H1 (cell line): ENCODE measurements around the gene SNX27. TPM values are rescaled to one million over a fixed set of nuclear protein-coding genes. Genes with fewer than 3 reads are reported as not detected.
"Not testable (repeated sequence)": the region's sequence is repeated elsewhere in the genome, so short reads cannot be mapped to it uniquely, and the experiment has no call there.

ENCODE experiments used
- CTCF ChIA-PET: fragments of 300-600 bp; sonication (Branson Sonifier 250); formaldehyde crosslinking; loops from one replicate; lab custom pipeline; 2021; ENCODE audit not compliant: partially characterized antibody; lab: Charles Lee
- POLR2A ChIA-PET: fragments of 300-600 bp; sonication (Branson Sonifier 250); formaldehyde crosslinking; loops from one replicate; lab custom pipeline; 2021; ENCODE audit warnings: inconsistent platforms; ENCODE audit not compliant: partially characterized antibody; lab: Charles Lee
- DNase-seq, 2 experiments: peaks; one replicate each; pipeline versions ENCODE4 v3.0.0 to v3.0.0-alpha.2; 2010 to 2022; ENCODE audit warnings: low spot score in 2 of 2, low read depth in 1 of 2, mixed read lengths in 1 of 2
- FAIRE-seq: peaks from 2 replicates; lab custom pipeline; 2011; peaks lifted over from hg19 to GRCh38; lab: Jason Lieb, UNC
- H2AFZ ChIP-seq: 2 replicates; pipeline ENCODE4 v1.8.1; 2012; ENCODE audit warnings: low read length, inconsistent platforms
- H2AK5ac ChIP-seq: 2 replicates; pipeline ENCODE4 v1.6.1; 2013; ENCODE audit warnings: low read depth, low read length
- H2BK120ac ChIP-seq: replicated peaks from 2 replicates; pipeline ENCODE3; 2013; ENCODE audit warnings: low read depth, low read length, inconsistent platforms
- H2BK12ac ChIP-seq: 2 replicates; pipeline ENCODE4 v1.6.1; 2013; ENCODE audit warnings: low read depth, low read length
- H2BK15ac ChIP-seq: 2 replicates; pipeline ENCODE4 v1.6.1; 2013; ENCODE audit warnings: low read length
- H2BK20ac ChIP-seq: 2 replicates; pipeline ENCODE4 v1.6.1; 2013; ENCODE audit warnings: low read length
- H2BK5ac ChIP-seq: 2 replicates; pipeline ENCODE4 v1.6.1; 2013; ENCODE audit warnings: low read depth, low read length
- H3K14ac ChIP-seq: 2 replicates; pipeline ENCODE4 v1.6.1; 2013; ENCODE audit warnings: inconsistent platforms; ENCODE audit not compliant: insufficient read length
- H3K18ac ChIP-seq: 2 replicates; pipeline ENCODE4 v1.6.1; 2013; ENCODE audit warnings: low read length; ENCODE audit errors: extremely low read depth
- H3K23ac ChIP-seq: 2 replicates; pipeline ENCODE4 v1.6.1; 2013; ENCODE audit warnings: inconsistent platforms; ENCODE audit not compliant: insufficient read length
- H3K23me2 ChIP-seq: 2 replicates; pipeline ENCODE4 v1.6.1; 2013; ENCODE audit warnings: low read depth, low read length
- H3K27ac ChIP-seq: 2 replicates; pipeline ENCODE4 v1.6.1; 2011; ENCODE audit warnings: low read depth, low read length, inconsistent platforms
- H3K27me3 ChIP-seq, 4 experiments: replicated peaks in 1 of 4; 1 replicate in 1 of 4; 2 replicates in 3 of 4; pipeline versions ENCODE4 v1.6.1 to v1.8.1; 2011 to 2013; ENCODE audit warnings: low read length in 3 of 4, mild to moderate bottlenecking in 3 of 4, inconsistent platforms in 2 of 4, mixed read lengths in 2 of 4, moderate library complexity in 1 of 4; ENCODE audit not compliant: control insufficient read depth in 3 of 4, insufficient read depth in 3 of 4; ENCODE audit errors: extremely low read depth in 1 of 4
- H3K36me3 ChIP-seq, 4 experiments: 2 replicates each; pipeline versions ENCODE4 v1.6.1 to v1.8.1; 2011 to 2013; ENCODE audit warnings: mild to moderate bottlenecking in 4 of 4, low read length in 3 of 4, moderate library complexity in 2 of 4, control low read depth in 1 of 4, inconsistent platforms in 1 of 4; ENCODE audit not compliant: insufficient read depth in 4 of 4, control insufficient read depth in 2 of 4
- H3K4ac ChIP-seq: replicated peaks from 2 replicates; pipeline ENCODE3; 2013; ENCODE audit warnings: low read length, low read depth, mixed read lengths, inconsistent platforms; ENCODE audit not compliant: insufficient read length
- H3K4me1 ChIP-seq, 4 experiments: replicated peaks in 1 of 4; 1 replicate in 1 of 4; 2 replicates in 3 of 4; pipeline versions ENCODE4 v1.6.1 to v1.8.1; 2011 to 2013; ENCODE audit warnings: low read length in 3 of 4, inconsistent platforms in 2 of 4, mixed read lengths in 1 of 4; ENCODE audit not compliant: insufficient read depth in 4 of 4, control insufficient read depth in 3 of 4
- H3K4me2 ChIP-seq, 2 experiments: 2 replicates each; pipeline versions ENCODE4 v1.6.1 to v1.8.1; 2011 to 2013; ENCODE audit warnings: low read depth in 2 of 2, low read length in 2 of 2, control low read depth in 1 of 2, inconsistent platforms in 1 of 2, mild to moderate bottlenecking in 1 of 2; ENCODE audit not compliant: insufficient read depth in 1 of 2
- H3K4me3 ChIP-seq, 4 experiments: fragments of 200-600, 300-600 bp in 1 of 4; sonication (generic), shearing (Covaris generic), sonication (Bioruptor Twin) in 1 of 4; 2 replicates each; pipeline versions ENCODE4 v1.5.1 to v1.8.1; 2011 to 2016; ENCODE audit warnings: low read length in 4 of 4, low read depth in 3 of 4, control low read depth in 2 of 4, inconsistent platforms in 2 of 4, mild to moderate bottlenecking in 2 of 4, mixed read lengths in 1 of 4, moderate library complexity in 1 of 4; ENCODE audit not compliant: insufficient read depth in 2 of 4; ENCODE audit errors: extremely low read depth in 1 of 4
- H3K56ac ChIP-seq: replicated peaks from 2 replicates; pipeline ENCODE3; 2013; ENCODE audit warnings: low read depth, mild to moderate bottlenecking, mixed read lengths, low read length, inconsistent platforms; ENCODE audit not compliant: insufficient read length
- H3K79me1 ChIP-seq: 2 replicates; pipeline ENCODE4 v1.6.1; 2013; ENCODE audit warnings: low read depth, low read length, control low read depth
- H3K79me2 ChIP-seq, 2 experiments: 2 replicates each; pipeline versions ENCODE4 v1.6.1 to v1.8.1; 2012 to 2013; ENCODE audit warnings: low read length in 2 of 2, mild to moderate bottlenecking in 2 of 2, inconsistent platforms in 1 of 2; ENCODE audit not compliant: insufficient read depth in 2 of 2, control insufficient read depth in 1 of 2
- H3K9ac ChIP-seq, 4 experiments: replicated peaks in 1 of 4; 1 replicate in 1 of 4; 2 replicates in 3 of 4; pipeline versions ENCODE4 v1.6.1 to v1.8.1; 2011 to 2013; ENCODE audit warnings: low read depth in 3 of 4, low read length in 3 of 4, control low read depth in 2 of 4, mild to moderate bottlenecking in 2 of 4, moderate library complexity in 2 of 4, inconsistent platforms in 1 of 4; ENCODE audit errors: extremely low read depth in 1 of 4
- H3K9me3 ChIP-seq, 2 experiments: 2 replicates each; pipeline versions ENCODE4 v1.6.1 to v1.8.1; 2012 to 2013; ENCODE audit warnings: mild to moderate bottlenecking in 2 of 2, moderate library complexity in 2 of 2, control low read depth in 1 of 2, inconsistent platforms in 1 of 2, low read depth in 1 of 2, low read length in 1 of 2, mixed read lengths in 1 of 2; ENCODE audit not compliant: insufficient read depth in 2 of 2
- H4K20me1 ChIP-seq, 2 experiments: replicated peaks in 1 of 2; 2 replicates each; pipeline versions ENCODE3 to v1.8.1; 2011 to 2013; ENCODE audit warnings: inconsistent platforms in 2 of 2, low read length in 2 of 2, mild to moderate bottlenecking in 1 of 2; ENCODE audit not compliant: insufficient read depth in 2 of 2, control insufficient read depth in 1 of 2
- H4K5ac ChIP-seq: 2 replicates; pipeline ENCODE4 v1.6.1; 2013; ENCODE audit warnings: low read length, low read depth, mixed read lengths, inconsistent platforms; ENCODE audit not compliant: insufficient read length
- H4K8ac ChIP-seq: 2 replicates; pipeline ENCODE4 v1.8.0; 2013; ENCODE audit warnings: mild to moderate bottlenecking, moderate library complexity, low read length, inconsistent platforms; ENCODE audit not compliant: insufficient read depth; ENCODE audit errors: extremely low read depth
- H4K91ac ChIP-seq: replicated peaks from 2 replicates; pipeline ENCODE3; 2013; ENCODE audit warnings: low read length, mixed read lengths, inconsistent platforms; ENCODE audit not compliant: insufficient read length
- BRCA1 ChIP-seq: IDR thresholded peaks from 2 replicates; pipeline ENCODE4 v1.6.1; 2012; ENCODE audit warnings: low read depth, low read length, improper control_type of control experiment
- HDAC6 ChIP-seq: IDR thresholded peaks from one replicate; pipeline ENCODE4 v1.7.1; 2012; ENCODE audit warnings: low read depth, mild to moderate bottlenecking, inconsistent platforms, low read length, moderate library complexity
- MAX ChIP-seq: IDR thresholded peaks from 2 replicates; pipeline ENCODE4 v1.6.1; 2012; ENCODE audit warnings: inconsistent platforms
- SAP30 ChIP-seq: fragments of 300-600 bp; sonication (generic); IDR thresholded peaks from 2 replicates; pipeline ENCODE4 v1.7.1; 2012; ENCODE audit warnings: low read length, moderate library complexity, mild to moderate bottlenecking, inconsistent platforms; ENCODE audit not compliant: insufficient read depth, insufficient replicate concordance
- WGBS, 2 experiments: shearing (Covaris generic) in 1 of 2; methylation state at CpG; one replicate each; pipeline versions ENCODE4 v1.1.6 to v1.1.7; 2013 to 2015; ENCODE audit warnings: low lambda C conversion rate in 2 of 2, mixed read lengths in 2 of 2, inconsistent platforms in 1 of 2, low coverage in 1 of 2, missing lambda C conversion rate in 1 of 2; ENCODE audit not compliant: insufficient replicate concordance in 2 of 2, insufficient coverage in 1 of 2, insufficient read length in 1 of 2; ENCODE audit errors: extremely low coverage in 1 of 2, missing lambda C conversion rate in 1 of 2; 5-methylcytosine and 5-hydroxymethylcytosine counted together
- polyA plus RNA-seq, 7 experiments: library from polyadenylated mRNA; depleted of rRNA in 3 of 7; stranded (reverse) in 5 of 7; unstranded in 2 of 7; fragments of >200 nt in 5 of 7; fragments of 200-250 nt in 2 of 7; gene quantifications; 1 replicate in 5 of 7; 2 replicates in 1 of 7; 4 replicates in 1 of 7; pipeline versions ENCODE4 v1.2.1 to v1.2.3, GENCODE V29; 2011 to 2013; ENCODE audit warnings: missing spikeins in 2 of 7, mixed read lengths in 2 of 7
- total RNA-seq: library from RNA; stranded (reverse); fragmentation: NEBNext Ultra II Directional; extraction: Animal tissue kit (Norgen Biotek cat#: 25700); gene quantifications from 2 replicates; pipeline ENCODE4 v1.2.1, GENCODE V29; 2021

SNX27 gene
- total and polyA plus RNA-seq, 2 of the 8 experiments (the other 6 are each of a cell fraction or from before 2014, with no cell fraction given), result 23.4 to 65.4 TPM

- TF ChIP-seq MAX, result no peak
- TF ChIP-seq BRCA1, result no peak
- TF ChIP-seq HDAC6, result no peak
- no peak for TF ChIP-seq SAP30
These were observed 29.4 kb downstream of the SNX27 start (continued) for GRCh38 chr1:151641229-151641628.

- H3K23ac ChIP-seq, H4K91ac ChIP-seq, H3K56ac ChIP-seq, H4K20me1 ChIP-seq, H3K4me2 ChIP-seq, H2BK5ac ChIP-seq, DNase-seq, H3K36me3 ChIP-seq, H3K14ac ChIP-seq, H3K27ac ChIP-seq, H2BK120ac ChIP-seq, H3K27me3 ChIP-seq, H2BK20ac ChIP-seq, H3K23me2 ChIP-seq, H3K4me1 ChIP-seq, H3K9me3 ChIP-seq, POLR2A ChIA-PET, H2BK15ac ChIP-seq, H3K4me3 ChIP-seq, H3K9ac ChIP-seq, H2AK5ac ChIP-seq, H4K5ac ChIP-seq, H2AFZ ChIP-seq, H3K18ac ChIP-seq, H3K4ac ChIP-seq, FAIRE-seq, H3K79me1 ChIP-seq, H2BK12ac ChIP-seq, H4K8ac ChIP-seq: not testable (repeated sequence)
- WGBS, 2 experiments, result 94% methylated on average over 11 of the region's 11 CpGs; no CpG with 5 or more reads in 1 of the 2 experiments
- H3K79me2 ChIP-seq, result peaks cover 0 to 29% of the 10 kb centered on the region in 2 experiments; a peak in 2 of 4 replicates
- CTCF ChIA-PET, result interaction anchor here (0.6 kb wide), 1 partner anchor 194 kb away, joined by 3 read pairs; no protein-coding TSS in a partner anchor
These were observed 31.2 kb downstream of the SNX27 start for GRCh38 chr1:151643085-151643484.
